Transverse colon (tissue), 3 donors: ENCODE data around the gene TNFRSF12A.

Experiments
- CTCF ChIP-seq, 5 experiments: fragments of 200-600 bp in 3 of 5; fragments of 450-650 bp in 2 of 5; sonication (generic) in 3 of 5; IDR thresholded peaks; 1 replicate in 2 of 5; 2 replicates in 3 of 5; pipeline ENCODE4 v1.5.1; 2016 to 2017; ENCODE audit warnings: antibody characterized with exemption in 5 of 5, inconsistent platforms in 3 of 5, mild to moderate bottlenecking in 2 of 5, moderate library complexity in 1 of 5
- EP300 ChIP-seq: sonication (generic); formaldehyde crosslinking; IDR thresholded peaks from one replicate; pipeline ENCODE4 v1.6.1; 2017; ENCODE audit warnings: antibody characterized with exemption, low read depth

- TF ChIP-seq EP300 (no peak), CTCF (IDR thresholded peaks at IDR 0.05) (no peak)
These were observed 48.3 kb downstream of the TNFRSF12A start for GRCh38 chr16:3068487-3068886.
